Uterus (tissue), 4 donors: ENCODE measurements around the gene RNF151. TPM values are rescaled to one million over a fixed set of nuclear protein-coding genes. Genes with fewer than 3 reads are reported as not detected.

ENCODE experiments used
- DNase-seq, 2 donors: peaks; one replicate each; pipeline ENCODE4 v3.0.0-alpha.2; 2019 to 2020
- H3K27ac ChIP-seq, 2 donors: fragments of 200-600 bp; sonication (generic); 1 replicate in 1 of 2; 2 replicates in 1 of 2; pipeline ENCODE4 v1.5.1; 2016 to 2018
- H3K27me3 ChIP-seq, 2 donors: fragments of 200-600 bp; sonication (generic); one replicate each; pipeline ENCODE4 v1.5.1; 2018 to 2019; ENCODE audit warnings: control low read depth in 1 of 2
- H3K36me3 ChIP-seq, 2 donors: fragments of 200-600 bp; sonication (generic); one replicate each; pipeline ENCODE4 v1.5.1; 2019; ENCODE audit warnings: control low read depth in 1 of 2
- H3K4me1 ChIP-seq, 2 donors: fragments of 200-600 bp; sonication (generic); one replicate each; pipeline ENCODE4 v1.5.1; 2018 to 2019; ENCODE audit warnings: control low read depth in 1 of 2
- H3K4me3 ChIP-seq, 2 donors: fragments of 200-600 bp; sonication (generic); 1 replicate in 1 of 2; 2 replicates in 1 of 2; pipeline ENCODE4 v1.5.1; 2018 to 2019; ENCODE audit warnings: mild to moderate bottlenecking in 1 of 2
- H3K9me3 ChIP-seq, 2 donors: fragments of 200-600 bp; sonication (generic); one replicate each; pipeline ENCODE4 v1.5.1; 2019; ENCODE audit warnings: control low read depth in 1 of 2
- CTCF ChIP-seq, 4 experiments: fragments of 200-600 bp in 2 of 4; fragments of 450-650 bp in 2 of 4; sonication (generic) in 2 of 4; IDR thresholded peaks; one replicate each; pipeline ENCODE4 v1.5.1; 2016 to 2019; ENCODE audit warnings: antibody characterized with exemption in 4 of 4, mild to moderate bottlenecking in 2 of 4, moderate library complexity in 1 of 4
- POLR2A ChIP-seq, 2 donors: fragments of 450-650 bp; IDR thresholded peaks; one replicate each; pipeline ENCODE4 v1.6.1; 2016; ENCODE audit warnings: antibody characterized with exemption in 2 of 2, mild to moderate bottlenecking in 1 of 2, moderate library complexity in 1 of 2
- intact Hi-C: fragments of 100-400 bp; cut with DNase I; formaldehyde crosslinking; loops from one replicate; pipeline ENCODE4 v1.15.1; 2023; ENCODE audit warnings: low total_unique reads
- total RNA-seq, 4 donors: library from RNA; depleted of rRNA in 3 of 4; stranded (reverse); fragments of >200 nt in 3 of 4; gene quantifications; one replicate each; pipeline versions ENCODE4 v1.1.0 to v1.2.4, GENCODE V29; 2014 to 2023
- donor health status: DM: yes; HTN: yes; CAD: no.

Gene RNF151
- not detected for total RNA-seq

GRCh38 chr16:1966460-1966859 is at the start of gene RNF151:
Gene RNF151 (plus strand): TSS chr16:1966856. CDS start chr16:1966882, 26 bp downstream.
- Histone ChIP-seq H3K9me3 (no peaks in the 10 kb centered on the region), H3K4me3 (peak within 1 kb of the TSS in 1 of 2 donors; percentile 81), H3K4me1 (peaks cover 0 to 9% of the 10 kb centered on the region in 2 donors), H3K27me3 (no peaks in the 10 kb centered on the region), H3K27ac (peak within 1 kb of the TSS; percentile 80 to 95), H3K36me3 (no peaks in the 10 kb centered on the region)
- no peak for DNase-seq
- intact Hi-C loops: no loop called here
- TF ChIP-seq POLR2A (IDR thresholded peaks at IDR 0.05): no peak
- TF ChIP-seq CTCF (IDR thresholded peaks at IDR 0.05): no peak

GRCh38 chr16:1917056-1917664 is 49.5 kb upstream of the RNF151 start:
- H3K27me3 ChIP-seq: peaks cover 0 to 12% of the 10 kb centered on the region in 2 donors
- TF ChIP-seq CTCF (IDR thresholded peaks at IDR 0.05) (no peak), POLR2A (IDR thresholded peaks at IDR 0.05) (no peak)
- no peak overlapping the region for H3K4me3 ChIP-seq
- no peaks in the 10 kb centered on the region for H3K36me3 ChIP-seq
- H3K4me1 ChIP-seq: peaks cover 0 to 7% of the 10 kb centered on the region in 2 donors
- intact Hi-C loops: no loop called here
- H3K9me3 ChIP-seq: no peaks in the 10 kb centered on the region
- H3K27ac ChIP-seq: no peak overlapping the region
- no peak for DNase-seq

GRCh38 chr16:1917665-1918350 is 48.8 kb upstream of the RNF151 start:
- Histone ChIP-seq H3K9me3 (no peaks in the 10 kb centered on the region), H3K27ac (no peak overlapping the region), H3K27me3 (peaks cover 0 to 12% of the 10 kb centered on the region in 2 donors), H3K4me3 (no peak overlapping the region), H3K4me1 (peaks cover 0 to 7% of the 10 kb centered on the region in 2 donors), H3K36me3 (no peaks in the 10 kb centered on the region)
- intact Hi-C loops: no loop called here
- no peak for DNase-seq
- TF ChIP-seq CTCF (IDR thresholded peaks at IDR 0.05) (no peak), POLR2A (IDR thresholded peaks at IDR 0.05) (no peak)

GRCh38 chr16:1918351-1919326 is 48.0 kb upstream of the RNF151 start, which contains the start of gene HS3ST6:
Gene HS3ST6 (minus strand): TSS chr16:1918415. CDS start chr16:1918323, 92 bp downstream.
- DNase-seq: no peak
- Histone ChIP-seq H3K27ac (no peak within 1 kb of the TSS), H3K4me1 (peaks cover 0 to 7% of the 10 kb centered on the region in 2 donors), H3K4me3 (no peak within 1 kb of the TSS), H3K9me3 (no peaks in the 10 kb centered on the region), H3K27me3 (peaks cover 0 to 12% of the 10 kb centered on the region in 2 donors), H3K36me3 (no peaks in the 10 kb centered on the region)
- TF ChIP-seq CTCF (IDR thresholded peaks at IDR 0.05) (no peak), POLR2A (IDR thresholded peaks at IDR 0.05) (no peak)
- intact Hi-C loops: no loop called here
